Adipose tissue (tissue), 3 donors: ENCODE data around the gene PLXNA2. TPM values are rescaled to one million over a fixed set of nuclear protein-coding genes. Genes with fewer than 3 reads are reported as not detected.

Experiments
- H3K27ac ChIP-seq: one replicate; pipeline ENCODE4 v1.5.1; 2013; ENCODE audit warnings: low read depth, low read length
- WGBS, 3 donors: extraction: QIAGEN DNeasy Blood & Tissue Kit; methylation state at CpG; one replicate each; pipeline ENCODE4 v1.1.7; 2013; 5-methylcytosine and 5-hydroxymethylcytosine counted together
- polyA plus RNA-seq, 3 donors: library from polyadenylated mRNA; stranded (reverse); fragments of 200-250 nt; gene quantifications; one replicate each; pipeline ENCODE4 v1.2.3, GENCODE V29; 2013
- donor health status: healthy with polysubstance abuse.
- donor health status: Bipolar disorder and iron deficiency.
- donor health status: healthy.

The PLXNA2 gene
- polyA plus RNA-seq, 3 donors: 8.1 to 48.7 (median 14.0) TPM

- 83 to 94% (median 88%) methylated on average over 5 of the region's 5 CpGs for WGBS, 3 donors
Measured at GRCh38 chr1:208248991-208249696, 5.0 kb upstream of the PLXNA2 start.

GRCh38 chr1:208248307-208248801 lies 4.2 kb upstream of the PLXNA2 start:
- 63 to 81% (median 77%) methylated on average over 7 of the region's 7 CpGs for WGBS, 3 donors
- no peak overlapping the region for H3K27ac ChIP-seq

More at GRCh38 chr1:208248991-208249696, 5.0 kb upstream of the PLXNA2 start:
- H3K27ac ChIP-seq: no peak overlapping the region

- WGBS, 3 donors: 81 to 85% (median 83%) methylated on average over 5 of the region's 5 CpGs
- no peak overlapping the region for H3K27ac ChIP-seq
Measured at GRCh38 chr1:208247696-208248095, 3.5 kb upstream of the PLXNA2 start.

GRCh38 chr1:208245185-208245705 lies 1.1 kb upstream of the PLXNA2 start:
- H3K27ac ChIP-seq: no peak overlapping the region
- 5 to 8% (median 5%) methylated on average over 22 of the region's 22 CpGs for WGBS, 3 donors

GRCh38 chr1:208243527-208243966 lies 637 bp downstream of the PLXNA2 start:
- no peak overlapping the region for H3K27ac ChIP-seq
- 0% methylated on average over 36 to 54 of the region's 54 CpGs for WGBS, 3 donors

GRCh38 chr1:208242941-208243526 lies 1.1 kb downstream of the PLXNA2 start:
- 2 to 3% (median 2%) methylated on average over 47 to 54 of the region's 54 CpGs for WGBS, 3 donors
- no peak overlapping the region for H3K27ac ChIP-seq

- 50 to 84% (median 78%) methylated on average over 3 of the region's 3 CpGs for WGBS, 3 donors
- H3K27ac ChIP-seq: no peak overlapping the region
Measured at GRCh38 chr1:208242146-208242545, 2.0 kb downstream of the PLXNA2 start.

- WGBS, 3 donors: 43 to 81% (median 71%) methylated on average over 5 of the region's 5 CpGs
- no peak overlapping the region for H3K27ac ChIP-seq
Measured at GRCh38 chr1:208241512-208241911, 2.7 kb downstream of the PLXNA2 start.

GRCh38 chr1:208240662-208241355 lies 3.4 kb downstream of the PLXNA2 start:
- WGBS, 3 donors: 28 to 79% (median 77%) methylated on average over 3 of the region's 3 CpGs
- no peak overlapping the region for H3K27ac ChIP-seq

GRCh38 chr1:208239473-208240381 lies 4.5 kb downstream of the PLXNA2 start:
- WGBS, 3 donors: 30 to 84% (median 73%) methylated on average over 10 of the region's 10 CpGs
- no peak overlapping the region for H3K27ac ChIP-seq

- 23 to 38% (median 38%) methylated on average over 9 of the region's 9 CpGs for WGBS, 3 donors
- H3K27ac ChIP-seq: no peak overlapping the region
Measured at GRCh38 chr1:208238710-208239472, 5.3 kb downstream of the PLXNA2 start.

GRCh38 chr1:208237241-208237640 lies 6.9 kb downstream of the PLXNA2 start:
- H3K27ac ChIP-seq: no peak overlapping the region

GRCh38 chr1:208235982-208236761 lies 8.0 kb downstream of the PLXNA2 start:
- H3K27ac ChIP-seq: no peak overlapping the region
- 25 to 29% (median 27%) methylated on average over 17 of the region's 17 CpGs for WGBS, 3 donors

More at GRCh38 chr1:208237241-208237640, 6.9 kb downstream of the PLXNA2 start:
- WGBS, 3 donors: 56 to 79% (median 77%) methylated on average over 8 of the region's 8 CpGs

GRCh38 chr1:208235356-208235981 lies 8.7 kb downstream of the PLXNA2 start:
- 55 to 70% (median 68%) methylated on average over 9 of the region's 9 CpGs for WGBS, 3 donors
- H3K27ac ChIP-seq: no peak overlapping the region

GRCh38 chr1:208234721-208235120 lies 9.5 kb downstream of the PLXNA2 start:
- H3K27ac ChIP-seq: no peak overlapping the region
- 58 to 96% (median 92%) methylated on average over 5 of the region's 5 CpGs for WGBS, 3 donors

- WGBS, 3 donors: 33 to 53% (median 45%) methylated on average over 3 of the region's 3 CpGs
- no peak overlapping the region for H3K27ac ChIP-seq
Measured at GRCh38 chr1:208233978-208234377, 10.2 kb downstream of the PLXNA2 start.
